Nephron progenitor cell (in vitro differentiated cells): ENCODE results near the gene AMZ2.

Experiments
- DNase-seq: peaks from one replicate; pipeline ENCODE4 v3.0.0; 2021
- H3K27ac Mint-ChIP-seq: 2 replicates; pipeline ENCODE4 v1.8.0; 2021; ENCODE audit warnings: mild to moderate bottlenecking, moderate library complexity, mixed read lengths
- H3K27me3 Mint-ChIP-seq: 2 replicates; pipeline ENCODE4 v1.8.0; 2021; ENCODE audit warnings: mild to moderate bottlenecking, low read depth, mixed read lengths; ENCODE audit not compliant: poor library complexity
- H3K36me3 Mint-ChIP-seq: 2 replicates; pipeline ENCODE4 v1.8.0; 2021; ENCODE audit warnings: low read depth, mixed read lengths
- H3K4me1 Mint-ChIP-seq: 2 replicates; pipeline ENCODE4 v1.8.0; 2021; ENCODE audit warnings: mixed read lengths
- H3K4me3 Mint-ChIP-seq: 2 replicates; pipeline ENCODE4 v1.8.0; 2021; ENCODE audit warnings: mild to moderate bottlenecking, moderate library complexity, mixed read lengths
- H3K9me3 Mint-ChIP-seq: 2 replicates; pipeline ENCODE4 v1.8.0; 2021; ENCODE audit warnings: mild to moderate bottlenecking, moderate library complexity, mixed read lengths
- CTCF ChIP-seq: fragments of 200-600 bp; sonication (generic); IDR thresholded peaks from 2 replicates; pipeline ENCODE4 v1.5.0; 2021; ENCODE audit warnings: antibody characterized with exemption

The AMZ2 gene

GRCh38 chr17:68290955-68291835 lies 43.4 kb downstream of the AMZ2 start, which contains the start of the genes ARSG and SLC16A6:
Gene ARSG (plus strand): TSS chr17:68291495. CDS start chr17:68307494, 15,999 bp downstream.
Gene SLC16A6 (minus strand): TSS chr17:68291127. CDS start chr17:68278320, 12,807 bp downstream.
- peak; percentile 76 for DNase-seq
- no peak within 1 kb of the TSS for H3K27ac Mint-ChIP-seq

GRCh38 chr17:68291836-68292688 lies 44.2 kb downstream of the AMZ2 start:
- Mint-ChIP-seq H3K4me3 (peak overlapping the region; percentile 80), H3K27me3 (peaks cover 77% of the 10 kb centered on the region), H3K4me1 (peaks cover 29% of the 10 kb centered on the region), H3K27ac (no peak overlapping the region), H3K9me3 (no peaks in the 10 kb centered on the region), H3K36me3 (no peaks in the 10 kb centered on the region)
- no peak for TF ChIP-seq CTCF
- DNase-seq: peak; percentile 75

More at GRCh38 chr17:68290955-68291835, 43.4 kb downstream of the AMZ2 start, which contains the start of the genes ARSG and SLC16A6:
- no peaks in the 10 kb centered on the region for H3K9me3 Mint-ChIP-seq
- H3K4me1 Mint-ChIP-seq: peaks cover 29% of the 10 kb centered on the region
- peak within 1 kb of the TSS; percentile 91 for H3K4me3 Mint-ChIP-seq
- peaks cover 77% of the 10 kb centered on the region for H3K27me3 Mint-ChIP-seq
- no peak for TF ChIP-seq CTCF
- no peaks in the 10 kb centered on the region for H3K36me3 Mint-ChIP-seq

GRCh38 chr17:68292689-68293040 lies 44.8 kb downstream of the AMZ2 start:
- Mint-ChIP-seq H3K4me1 (peaks cover 29% of the 10 kb centered on the region), H3K9me3 (no peaks in the 10 kb centered on the region), H3K36me3 (no peaks in the 10 kb centered on the region), H3K4me3 (peak overlapping the region; percentile 80), H3K27me3 (peaks cover 71% of the 10 kb centered on the region), H3K27ac (no peak overlapping the region)
- no peak for TF ChIP-seq CTCF
- DNase-seq: no peak

- Mint-ChIP-seq H3K36me3 (no peaks in the 10 kb centered on the region), H3K4me3 (no peak overlapping the region), H3K27me3 (peaks cover 61% of the 10 kb centered on the region), H3K4me1 (peaks cover 29% of the 10 kb centered on the region), H3K9me3 (no peaks in the 10 kb centered on the region), H3K27ac (no peak overlapping the region)
- TF ChIP-seq CTCF: no peak
- no peak for DNase-seq
Observed at GRCh38 chr17:68293490-68294195, 45.8 kb downstream of the AMZ2 start.

GRCh38 chr17:68294196-68294555 lies 46.3 kb downstream of the AMZ2 start:
- DNase-seq: no peak
- Mint-ChIP-seq H3K27ac (no peak overlapping the region), H3K4me1 (peaks cover 24% of the 10 kb centered on the region), H3K36me3 (no peaks in the 10 kb centered on the region), H3K9me3 (no peaks in the 10 kb centered on the region), H3K27me3 (peaks cover 56% of the 10 kb centered on the region), H3K4me3 (no peak overlapping the region)
- no peak for TF ChIP-seq CTCF
